ENCODE measurements around the gene GNPNAT1.

GRCh38 chr14:52730709-52731111 lies 60.7 kb downstream of the GNPNAT1 start:
- no peak for TF ChIP-seq POLR2A (IDR thresholded peaks at IDR 0.05; ENCODE audit: low read length)
- TF ChIP-seq GATA1 (IDR thresholded peaks at IDR 0.05; ENCODE audit: low read depth, low read length), result no peak

All from erythroblast (primary cell).